GM12801 (cell line): ENCODE results near the gene PVR.

Source experiments
- TF ChIP-seq, protein P1 (sequence below): IDR thresholded peaks from one replicate; pipeline ENCODE4 v1.5.1; 2011; ENCODE audit warnings: control low read depth; ENCODE audit not compliant: insufficient read length; ENCODE audit errors: extremely low read depth

Gene PVR

DNA sequence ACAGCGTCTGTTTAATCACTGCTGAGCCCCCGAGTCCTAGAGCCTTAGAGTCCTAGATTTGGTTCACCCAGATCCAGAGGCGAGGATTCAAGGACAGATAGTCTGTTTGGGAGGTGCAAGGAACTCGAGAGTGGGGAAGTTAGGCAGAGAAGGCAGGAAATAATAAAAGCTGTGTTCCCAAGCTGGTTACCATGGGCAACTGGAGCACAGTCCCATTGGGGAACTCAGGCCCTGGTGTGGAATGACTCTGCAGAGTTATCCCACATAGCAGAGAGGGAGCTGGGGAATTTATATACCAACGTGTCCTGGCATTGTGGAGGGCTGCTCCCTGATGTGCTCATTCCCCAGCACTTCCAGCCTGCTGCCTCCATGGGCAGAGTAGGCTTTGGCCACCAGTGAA, 20.6 kb upstream of the PVR start:
- TF ChIP-seq, protein P1, sequence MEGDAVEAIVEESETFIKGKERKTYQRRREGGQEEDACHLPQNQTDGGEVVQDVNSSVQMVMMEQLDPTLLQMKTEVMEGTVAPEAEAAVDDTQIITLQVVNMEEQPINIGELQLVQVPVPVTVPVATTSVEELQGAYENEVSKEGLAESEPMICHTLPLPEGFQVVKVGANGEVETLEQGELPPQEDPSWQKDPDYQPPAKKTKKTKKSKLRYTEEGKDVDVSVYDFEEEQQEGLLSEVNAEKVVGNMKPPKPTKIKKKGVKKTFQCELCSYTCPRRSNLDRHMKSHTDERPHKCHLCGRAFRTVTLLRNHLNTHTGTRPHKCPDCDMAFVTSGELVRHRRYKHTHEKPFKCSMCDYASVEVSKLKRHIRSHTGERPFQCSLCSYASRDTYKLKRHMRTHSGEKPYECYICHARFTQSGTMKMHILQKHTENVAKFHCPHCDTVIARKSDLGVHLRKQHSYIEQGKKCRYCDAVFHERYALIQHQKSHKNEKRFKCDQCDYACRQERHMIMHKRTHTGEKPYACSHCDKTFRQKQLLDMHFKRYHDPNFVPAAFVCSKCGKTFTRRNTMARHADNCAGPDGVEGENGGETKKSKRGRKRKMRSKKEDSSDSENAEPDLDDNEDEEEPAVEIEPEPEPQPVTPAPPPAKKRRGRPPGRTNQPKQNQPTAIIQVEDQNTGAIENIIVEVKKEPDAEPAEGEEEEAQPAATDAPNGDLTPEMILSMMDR, result no peak

DNA sequence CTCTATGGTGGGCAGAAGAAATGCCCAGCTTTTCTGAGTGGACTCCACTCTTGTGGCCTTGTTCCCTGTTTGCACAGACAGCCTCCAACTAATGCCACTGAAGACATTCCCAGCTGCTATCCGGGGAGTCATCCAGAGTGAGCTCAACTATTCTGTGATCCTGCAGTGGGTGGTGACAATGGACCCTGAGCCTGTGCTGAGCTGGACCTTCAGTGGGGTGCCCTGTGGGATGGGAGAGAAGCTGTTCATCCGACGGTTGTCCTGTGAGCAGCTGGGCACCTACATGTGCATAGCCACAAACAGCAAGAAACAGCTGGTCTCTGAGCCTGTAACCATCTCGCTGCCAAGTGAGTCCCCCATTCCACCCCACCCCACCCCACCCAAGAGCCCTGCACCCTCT, 20.1 kb upstream of the PVR start:
- TF ChIP-seq, protein P1, result no peak

DNA sequence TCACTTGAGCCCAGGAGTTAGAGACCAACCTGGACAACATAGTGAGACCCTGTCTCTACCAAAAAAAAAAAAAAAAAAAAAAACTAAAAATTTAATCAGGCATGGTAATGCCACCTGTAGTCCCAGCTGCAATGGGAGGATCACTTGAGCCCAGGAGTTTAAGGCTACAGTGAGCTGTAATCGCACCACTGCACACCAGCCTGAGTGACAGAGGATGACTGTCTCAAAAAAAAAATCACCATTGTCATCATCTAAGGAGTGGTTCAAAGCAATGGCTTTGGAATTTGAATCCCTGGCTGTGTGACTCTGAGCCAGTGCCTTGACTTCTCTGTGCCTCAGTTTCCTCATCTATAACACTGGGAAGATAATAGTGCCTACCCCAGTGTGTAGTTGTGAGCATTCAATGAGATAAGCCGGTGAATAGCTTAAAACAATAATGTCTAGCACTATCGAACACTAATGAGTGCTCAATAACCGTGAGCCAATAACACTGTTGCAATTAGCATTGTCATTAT, 18.8 kb upstream of the PVR start:
- TF ChIP-seq, protein P1, result no peak

DNA sequence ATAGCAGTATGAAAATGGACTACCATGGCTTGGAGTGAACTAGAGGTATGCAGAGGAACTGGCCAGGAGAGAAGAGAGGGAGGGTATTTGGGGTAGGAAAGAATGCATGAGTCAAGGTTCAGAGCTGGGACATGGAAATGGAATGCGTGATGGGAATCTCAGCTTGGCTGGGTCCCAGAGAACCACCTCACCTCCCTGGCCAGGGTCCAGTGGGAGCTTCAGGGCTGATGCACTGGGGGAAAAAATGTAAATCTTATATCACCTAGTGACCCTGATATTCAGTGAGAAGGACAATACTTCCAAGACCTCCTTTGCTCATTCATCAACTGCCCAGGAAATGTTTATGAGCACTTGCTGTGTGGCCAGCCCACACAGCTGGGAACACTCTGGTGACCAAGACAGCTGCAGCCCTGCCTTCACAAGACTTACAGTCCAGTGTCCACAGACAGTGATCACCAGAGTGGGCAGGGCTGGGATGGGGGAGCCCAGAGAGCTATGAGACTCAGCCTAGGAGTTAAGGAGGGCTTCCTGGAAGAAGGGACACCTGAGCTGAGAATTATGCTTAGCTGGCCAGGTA, 17.6 kb upstream of the PVR start:
- TF ChIP-seq, protein P1, result no peak

DNA sequence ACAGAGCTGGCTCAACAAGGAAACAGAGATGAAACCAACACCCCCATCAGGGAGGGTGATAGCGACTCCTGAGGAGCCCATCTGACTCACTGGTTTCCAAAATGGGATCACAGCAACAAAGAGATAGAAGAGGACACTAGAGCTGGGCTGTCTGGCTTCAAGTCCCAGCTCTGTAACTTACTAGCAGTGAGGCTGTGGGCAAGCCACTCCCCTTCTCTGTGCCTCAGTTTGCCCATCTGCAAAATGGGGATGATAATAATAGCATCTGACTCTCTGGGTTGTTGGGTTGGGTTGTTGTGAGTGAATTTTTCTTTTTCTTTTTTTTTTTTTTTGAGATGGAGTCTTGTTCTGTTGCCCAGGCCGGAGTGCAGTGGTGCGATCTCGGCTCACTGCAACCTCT, 16.1 kb upstream of the PVR start:
- TF ChIP-seq, protein P1, result no peak

DNA sequence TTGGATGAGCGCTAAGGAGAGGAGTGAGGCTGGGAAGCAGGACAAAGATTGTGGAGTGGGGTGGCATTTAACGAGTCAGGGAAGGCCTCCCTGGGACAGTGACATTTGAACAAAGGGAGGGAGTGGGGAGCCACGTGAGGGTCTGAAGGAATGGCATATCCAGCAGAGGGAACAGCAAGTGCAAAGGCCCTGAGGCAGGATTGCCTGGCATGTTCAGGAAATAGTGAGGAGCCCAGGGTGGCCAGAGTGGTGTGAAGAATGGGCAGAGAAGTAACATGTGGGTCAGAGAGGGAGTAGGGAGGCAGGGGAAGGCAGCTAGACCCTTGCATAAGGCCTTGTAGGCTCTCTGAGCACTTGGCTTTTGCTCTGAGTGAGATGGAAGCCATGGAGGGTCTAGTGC, 14.9 kb upstream of the PVR start:
- TF ChIP-seq, protein P1, result no peak

DNA sequence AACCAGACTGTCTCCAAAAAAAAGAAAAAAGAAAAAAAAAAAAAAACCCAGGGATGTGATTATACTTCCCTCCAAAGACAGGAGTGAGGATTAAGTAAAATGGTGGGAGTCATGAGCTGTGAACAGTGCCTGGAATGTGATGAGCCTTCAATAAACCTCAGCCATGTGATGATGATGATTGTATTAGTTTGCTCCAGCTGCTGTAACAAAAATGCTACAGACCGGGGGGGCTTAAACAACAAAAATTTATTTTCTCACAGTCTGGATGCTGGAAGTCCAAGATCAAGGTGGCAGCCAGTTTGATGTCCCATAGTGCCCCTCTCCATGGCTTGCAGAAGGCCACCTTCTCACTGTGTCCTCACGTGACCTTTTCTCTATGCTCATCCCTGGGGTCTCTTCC, 8.9 kb upstream of the PVR start:
- TF ChIP-seq, protein P1, result no peak
